ENCODE results near the gene PYGB. TPM values are rescaled to one million over a fixed set of nuclear protein-coding genes. Genes with fewer than 3 reads are reported as not detected.

PYGB gene
- total RNA-seq, 1 donor from 2014 or later, result 109 TPM

GRCh38 chr20:25282796-25283195, 34.9 kb downstream of the PYGB start:
- DNase-seq (ENCODE audit: low spot score), result peak; percentile 41

DNA sequence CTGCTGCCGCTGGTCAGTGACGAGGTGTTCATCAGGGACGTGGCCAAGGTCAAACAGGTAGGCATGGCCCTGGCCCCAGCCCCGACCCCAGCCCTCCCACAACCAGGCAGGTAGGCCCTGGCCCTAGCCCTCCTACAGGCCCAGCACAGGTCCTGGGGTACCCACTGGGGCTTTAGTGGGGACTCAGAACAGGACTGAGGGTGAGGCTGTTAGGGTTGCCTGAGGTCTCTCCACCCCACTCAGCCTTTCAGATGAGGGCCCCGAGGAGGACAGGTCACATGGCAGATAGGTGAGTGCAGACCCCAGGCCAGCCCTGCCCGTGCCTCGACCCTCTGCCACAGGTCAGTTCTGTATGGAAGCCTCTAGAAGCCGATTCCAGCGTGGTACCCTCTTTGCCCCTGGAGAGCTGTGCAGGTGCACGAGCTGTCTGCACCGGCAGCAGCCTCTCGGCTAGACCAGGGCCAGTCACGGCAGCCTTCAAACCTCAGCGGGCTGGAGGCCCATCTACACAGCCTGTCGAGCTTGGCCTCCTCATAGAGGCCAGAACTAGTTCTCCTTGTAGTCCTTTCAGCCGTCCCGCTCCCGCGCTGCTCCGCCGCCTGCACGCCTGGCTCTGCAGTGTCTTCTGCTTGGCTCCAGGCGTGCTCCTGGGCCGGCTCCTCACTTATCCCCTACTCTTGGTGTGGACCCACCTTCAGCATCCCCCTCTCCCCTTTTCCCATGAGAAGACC, 35.5 kb downstream of the PYGB start:
- DNase-seq (ENCODE audit: low spot score), result peak; percentile 29

- DNase-seq (ENCODE audit: low spot score), result peak; percentile 31
These were observed 36.3 kb downstream of the PYGB start for GRCh38 chr20:25284131-25284601.

DNA sequence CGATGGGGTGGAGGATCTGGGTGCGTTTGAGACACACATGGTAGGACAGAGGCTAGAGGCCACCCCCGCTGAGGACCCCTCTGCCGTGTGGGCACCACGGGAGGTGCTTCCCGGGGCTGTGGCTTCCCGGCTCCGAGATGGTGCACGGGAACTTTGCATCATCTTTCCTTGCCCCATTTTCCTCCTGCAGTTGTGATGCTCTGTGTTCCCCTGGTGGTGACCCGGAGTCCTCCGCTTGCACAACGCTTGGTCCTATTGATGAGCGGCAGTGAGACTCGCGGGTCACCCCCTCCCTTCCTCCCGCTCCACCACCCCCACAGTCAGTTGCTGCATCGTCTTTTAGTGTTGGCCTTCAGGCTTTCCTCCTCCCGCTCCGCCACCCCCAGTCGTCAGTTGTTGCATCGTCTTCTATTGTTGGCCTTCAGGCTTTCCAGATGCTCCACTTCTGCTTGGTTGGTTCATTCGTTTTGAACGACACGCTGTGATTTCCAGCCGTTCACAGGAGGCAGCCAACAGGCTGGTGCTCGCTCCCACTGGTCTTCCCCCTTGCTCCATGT, 37.3 kb downstream of the PYGB start:
- DNase-seq (ENCODE audit: low spot score), result peak; percentile 39

GRCh38 chr20:25285856-25286798, 38.2 kb downstream of the PYGB start:
- DNase-seq (ENCODE audit: low spot score), result peak; percentile 29

DNA sequence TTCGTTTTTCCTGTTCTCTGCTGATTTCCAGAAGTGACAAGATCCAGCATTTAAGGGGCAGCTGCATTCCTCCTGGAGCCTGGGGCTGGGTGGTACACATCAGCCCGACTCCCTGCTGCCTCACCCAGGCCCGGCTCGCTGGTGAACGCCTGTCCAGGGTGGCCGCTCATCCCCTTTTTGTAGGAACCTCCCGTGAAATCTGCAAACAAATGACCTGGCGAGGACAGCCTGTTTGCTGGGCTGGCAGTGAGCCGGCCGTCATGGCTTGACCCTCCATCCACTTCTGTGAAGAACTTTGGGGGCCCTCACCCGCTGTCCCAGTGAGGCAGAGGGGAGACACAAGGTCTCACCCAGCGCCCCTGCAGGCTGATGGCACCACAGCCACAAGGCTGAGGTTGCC, 39.0 kb downstream of the PYGB start:
- no peak for DNase-seq (ENCODE audit: low spot score)

- DNase-seq (ENCODE audit: low spot score), result no peak
These were observed 39.9 kb downstream of the PYGB start for GRCh38 chr20:25287631-25288290.

DNA sequence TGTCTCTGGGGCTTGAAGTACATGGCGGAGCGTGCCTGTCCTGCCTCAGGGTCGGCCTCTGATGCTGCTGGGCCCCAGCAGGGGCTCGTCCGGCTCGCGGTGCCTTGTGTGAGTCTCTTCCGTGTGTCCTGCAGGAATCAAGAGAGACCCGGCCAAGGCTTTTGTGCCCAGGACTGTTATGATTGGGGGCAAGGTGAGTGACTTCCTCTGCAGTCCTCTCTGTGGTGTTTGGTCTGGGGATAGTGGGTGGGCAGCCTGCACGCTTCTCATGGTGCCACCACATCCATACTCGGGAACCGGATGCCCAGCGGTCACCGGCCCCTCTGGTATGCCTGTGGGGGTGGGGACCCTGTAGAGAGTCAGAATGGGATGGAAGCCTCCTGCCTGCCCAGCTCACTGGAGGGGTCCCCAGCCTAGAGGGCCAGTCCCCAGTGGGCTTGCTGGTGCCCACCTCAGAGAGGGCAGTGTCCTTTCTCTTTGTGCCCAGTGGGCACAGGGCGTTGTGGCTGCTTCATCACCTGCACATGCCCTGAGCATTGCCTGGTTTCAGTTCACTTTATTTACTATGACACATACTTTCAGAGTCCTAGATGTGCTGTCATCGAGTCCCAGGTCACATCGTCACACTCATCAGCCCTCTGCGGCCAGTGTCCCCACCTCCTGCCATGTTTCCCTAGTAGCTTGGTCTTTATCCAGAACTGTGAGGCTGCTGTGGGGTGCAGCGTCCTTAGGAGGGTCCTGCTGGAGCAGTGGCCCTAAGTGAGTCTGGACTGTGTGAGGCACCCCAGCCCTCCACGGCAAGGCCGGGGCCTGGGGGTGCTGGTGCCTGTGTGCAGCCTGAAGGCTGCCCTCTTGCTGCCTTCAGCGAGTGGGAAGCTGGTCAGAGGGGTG, 40.7 kb downstream of the PYGB start:
- DNase-seq (ENCODE audit: low spot score), result no peak

GRCh38 chr20:25289886-25290597, 42.2 kb downstream of the PYGB start:
- DNase-seq (ENCODE audit: low spot score), result no peak

- DNase-seq (ENCODE audit: low spot score), result no peak
These were observed 43.0 kb downstream of the PYGB start for GRCh38 chr20:25290646-25291431.

DNA sequence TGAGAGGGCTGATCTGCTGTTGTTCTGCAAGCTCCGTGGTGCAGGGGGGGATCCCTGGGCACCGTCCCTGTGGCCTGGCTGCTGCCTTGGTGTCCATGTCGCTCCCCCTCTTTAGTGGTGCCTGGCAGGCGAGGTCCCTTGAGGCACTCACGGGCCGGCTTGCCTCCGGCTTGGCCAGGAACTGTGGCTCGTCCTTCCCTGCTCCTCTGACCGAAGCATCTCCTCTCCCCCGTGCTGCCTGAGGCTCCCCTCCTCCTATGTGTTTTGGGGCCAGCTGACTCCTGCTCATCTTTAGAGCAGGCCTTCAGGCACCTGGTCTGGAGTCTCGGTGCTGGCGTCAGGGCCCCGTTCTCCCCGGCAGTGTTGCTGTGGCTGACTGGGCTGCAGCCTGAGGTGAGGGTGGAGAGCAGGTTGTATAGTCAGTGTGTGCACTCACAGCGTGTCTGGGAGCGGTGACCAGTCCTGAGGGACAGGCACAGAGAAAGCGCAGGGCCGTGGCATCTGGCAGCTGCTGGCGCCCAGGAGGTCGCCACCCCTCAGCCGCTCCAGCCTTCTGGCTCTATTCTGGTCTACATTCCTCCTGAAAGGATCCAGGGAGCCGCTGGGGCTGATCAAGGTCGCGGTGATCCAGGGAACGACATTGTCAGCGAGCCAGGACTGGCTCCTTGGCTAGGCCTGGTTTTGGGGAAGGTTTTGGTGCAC, 43.7 kb downstream of the PYGB start:
- DNase-seq (ENCODE audit: low spot score), result no peak

- no peak for DNase-seq (ENCODE audit: low spot score)
These were observed 44.4 kb downstream of the PYGB start for GRCh38 chr20:25292176-25292891.

- no peak for DNase-seq (ENCODE audit: low spot score)
These were observed 45.6 kb downstream of the PYGB start for GRCh38 chr20:25293507-25293906.

DNA sequence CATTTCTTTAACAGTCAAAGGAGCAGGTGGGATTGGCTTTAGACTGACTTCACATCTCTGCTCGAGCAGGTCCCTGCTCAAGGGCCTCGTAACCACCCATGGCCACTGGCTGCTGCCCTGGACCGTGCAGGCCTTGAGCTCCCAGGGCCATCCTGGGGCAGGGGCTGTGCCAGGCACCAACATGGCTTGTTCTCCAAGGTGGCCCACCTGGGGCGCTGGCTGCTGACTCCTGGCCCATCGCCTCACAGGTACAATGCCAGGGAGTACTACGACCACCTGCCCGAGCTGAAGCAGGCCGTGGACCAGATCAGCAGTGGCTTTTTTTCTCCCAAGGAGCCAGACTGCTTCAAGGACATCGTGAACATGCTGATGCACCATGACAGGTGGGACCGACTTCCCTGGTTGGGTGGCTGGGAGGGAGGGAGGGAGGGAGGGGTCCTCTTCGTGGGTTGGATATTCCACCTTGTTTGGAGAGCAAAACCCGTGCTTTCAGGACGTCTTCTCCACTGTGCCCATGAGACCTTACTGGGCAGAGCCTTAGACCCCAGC, 46.1 kb downstream of the PYGB start:
- DNase-seq (ENCODE audit: low spot score), result no peak

DNA sequence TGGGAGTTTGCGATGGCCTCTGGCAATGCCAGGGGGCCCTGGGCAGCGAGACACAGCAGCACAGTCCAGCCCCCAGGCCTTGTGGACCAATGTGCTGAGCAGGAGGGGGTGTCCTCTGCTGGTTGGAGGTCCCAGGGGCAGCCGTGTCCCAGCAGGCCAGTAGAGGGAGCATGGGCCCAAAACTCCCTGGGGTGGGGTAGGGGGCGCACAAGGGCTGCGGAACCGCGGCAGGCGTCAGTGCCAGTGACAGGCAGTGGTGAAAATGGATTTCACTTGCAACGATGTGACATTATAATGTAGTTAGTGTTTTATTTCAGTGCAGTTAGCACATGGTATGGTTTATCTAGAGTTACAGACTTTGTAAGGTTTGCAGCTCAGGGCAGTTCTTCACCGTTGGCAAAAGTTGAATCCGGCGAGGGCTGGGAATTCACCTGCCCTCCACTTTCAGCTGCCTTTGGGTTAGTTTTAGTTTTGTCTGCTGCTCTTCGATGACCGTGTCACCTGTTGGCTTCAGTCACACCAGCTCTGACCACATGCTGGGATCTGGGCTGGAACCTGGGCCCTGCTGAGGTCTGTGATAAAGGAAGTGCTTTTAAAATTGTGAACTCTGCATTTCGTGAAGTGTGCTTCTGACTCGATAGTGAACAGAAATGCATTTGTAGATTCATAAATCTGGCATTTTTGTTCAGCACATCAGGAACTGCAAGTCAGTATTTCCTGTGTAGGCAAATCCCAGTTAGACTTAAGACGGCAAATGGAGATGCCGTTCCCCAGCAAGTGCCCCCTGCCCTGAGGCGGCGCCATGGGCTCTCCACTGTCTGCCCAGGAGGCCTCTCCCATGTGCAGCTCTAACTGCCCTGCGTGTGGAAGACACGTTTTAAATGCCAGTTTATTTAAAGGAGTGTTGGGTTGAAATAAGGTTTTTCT, 46.8 kb downstream of the PYGB start:
- no peak for DNase-seq (ENCODE audit: low spot score)

- peak; percentile 65 for DNase-seq (ENCODE audit: low spot score)
These were observed 47.7 kb downstream of the PYGB start for GRCh38 chr20:25295386-25296093.
